Measurements from ENCODE around the gene PDK4. TPM values are rescaled to one million over a fixed set of nuclear protein-coding genes. Genes with fewer than 3 reads are reported as not detected.

PDK4 gene
- total and polyA plus RNA-seq, 2 of the 13 experiments (the other 11 are each of a cell fraction or from before 2014, with no cell fraction given): 0.04 TPM; not detected in 1

- POLR2A ChIA-PET: no interaction called here
- in situ Hi-C loops (cut with HindIII; ENCODE audit: extremely low pct_ligation_motif_present, low pct_unique_long_range_greater_than_20kb): loop anchor here (25.0 kb wide), 1 partner anchor 327 kb away; no protein-coding TSS in a partner anchor
Observed at GRCh38 chr7:95535662-95536061, 60.7 kb downstream of the PDK4 start.

More at GRCh38 chr7:95535662-95536061, 60.7 kb downstream of the PDK4 start:
- no peak overlapping the region for H3K4me2 ChIP-seq (ENCODE audit: low read depth, low read length)
- H3K9me3 ChIP-seq (ENCODE audit: low read length): no peaks in the 10 kb centered on the region
- H3K9ac ChIP-seq (ENCODE audit: insufficient read depth, low read depth, low read length): no peak overlapping the region
- BruUV-seq (replicated peaks): no TSS peak
- H3K27me3 ChIP-seq (ENCODE audit: control insufficient read depth in 1 of 2, insufficient read depth in 2 of 2, low read length in 2 of 2): no peaks in the 10 kb centered on the region
- H4K20me1 ChIP-seq (ENCODE audit: insufficient read depth, low read length): no peaks in the 10 kb centered on the region
- no peak for DNase-seq (ENCODE audit: low spot score)
- no peaks in the 10 kb centered on the region for H3K36me3 ChIP-seq (replicated peaks in 1 of 2; ENCODE audit: control insufficient read depth in 1 of 2, insufficient read depth in 2 of 2, low read length in 2 of 2)
- intact Hi-C loops (cut with micrococcal nuclease; ENCODE audit: unreplicated experiment): no loop called here
- no peak overlapping the region for H3K27ac ChIP-seq (ENCODE audit: extremely low read length, insufficient read depth, low read length)
- no peak for ATAC-seq
- H3K4me1 ChIP-seq (ENCODE audit: insufficient read depth, low read length): peaks cover 7% of the 10 kb centered on the region; the same call in 1 of the 2 replicates
- H2AFZ ChIP-seq (ENCODE audit: low read length): no peak overlapping the region
- no peak for FAIRE-seq
- H3K4me3 ChIP-seq (replicated peaks in 1 of 3; ENCODE audit: insufficient read depth in 1 of 3, low read depth in 2 of 3, low read length in 3 of 3): no peak overlapping the region
- H3K79me2 ChIP-seq (ENCODE audit: insufficient read depth, low read length): no peaks in the 10 kb centered on the region
- 0% methylated on average over 1 of the region's 1 CpG for WGBS (ENCODE audit: low lambda C conversion rate)
- CTCF ChIA-PET (ENCODE audit: low intra/inter-chr PET ratio, low total read pairs): no interaction called here
- TF ChIP-seq ZNF276 (CRISPR knock-in tag; IDR thresholded peaks at IDR 0.05; ENCODE audit: low read depth) (no peak), RARA (CRISPR knock-in tag; IDR thresholded peaks at IDR 0.05) (no peak), ZNF7 (CRISPR knock-in tag; IDR thresholded peaks at IDR 0.05) (no peak), STAT6 (CRISPR knock-in tag; IDR thresholded peaks at IDR 0.05; ENCODE audit: borderline replicate concordance) (no peak), NPAS2 (CRISPR knock-in tag; IDR thresholded peaks at IDR 0.05; ENCODE audit: borderline replicate concordance) (no peak), ZNF75D (CRISPR knock-in tag; IDR thresholded peaks at IDR 0.05; ENCODE audit: borderline replicate concordance) (no peak), ZBTB39 (CRISPR knock-in tag; IDR thresholded peaks at IDR 0.05) (no peak), HES4 (CRISPR knock-in tag; IDR thresholded peaks at IDR 0.05; ENCODE audit: borderline replicate concordance) (no peak), ZNF274 (CRISPR knock-in tag; IDR thresholded peaks at IDR 0.05) (no peak), TBX3 (IDR thresholded peaks at IDR 0.05; ENCODE audit: borderline replicate concordance) (no peak), KDM3A (CRISPR knock-in tag; IDR thresholded peaks at IDR 0.05; ENCODE audit: low read depth) (no peak), TOPORS (CRISPR knock-in tag; IDR thresholded peaks at IDR 0.05) (no peak), SMYD3 (CRISPR knock-in tag; IDR thresholded peaks at IDR 0.05) (no peak), MAFK (conservative IDR thresholded peaks at IDR 0.05 in 1 of 2, IDR thresholded peaks at IDR 0.05 in 1 of 2; ENCODE audit: low read length in 2 of 2) (no peak)
